RWPE2 (cell line): ENCODE measurements around the gene TMEM121B.
A peak's percentile ranks its signal among the peaks of the same experiment; 100 is the strongest.

ENCODE experiments used
- ATAC-seq: fragments of 200-7000 bp; cut with Tn5 transposase; 3 replicates; pipeline ENCODE4 v1.9.1; 2021; ENCODE audit warnings: low read depth
- DNase-seq: peaks from one replicate; pipeline ENCODE4 v3.0.0-alpha.2; 2020; ENCODE audit warnings: low spot score
- H3K27ac ChIP-seq: fragments of 450-650 bp; 2 replicates; pipeline ENCODE4 v1.5.1; 2017; ENCODE audit warnings: mild to moderate bottlenecking; ENCODE audit not compliant: poor library complexity, severe bottlenecking
- H3K27me3 ChIP-seq: fragments of 250-450 bp; sonication (Bioruptor Pico); 2 replicates; pipeline ENCODE4 v1.5.1; 2021; ENCODE audit warnings: mild to moderate bottlenecking, moderate library complexity; ENCODE audit not compliant: insufficient read depth, poor library complexity, severe bottlenecking
- H3K36me3 ChIP-seq: fragments of 250-450 bp; sonication (Bioruptor Pico); 2 replicates; pipeline ENCODE4 v1.5.1; 2020; ENCODE audit warnings: low read depth, mild to moderate bottlenecking, moderate library complexity
- H3K4me1 ChIP-seq: fragments of 250-450 bp; sonication (Bioruptor Pico); 2 replicates; pipeline ENCODE4 v1.5.1; 2021; ENCODE audit warnings: mild to moderate bottlenecking, moderate library complexity; ENCODE audit not compliant: insufficient read depth, poor library complexity, severe bottlenecking
- H3K4me3 ChIP-seq: fragments of 250-450 bp; sonication (Bioruptor Pico); 2 replicates; pipeline ENCODE4 v1.5.1; 2021; ENCODE audit warnings: mild to moderate bottlenecking, moderate library complexity; ENCODE audit not compliant: severe bottlenecking
- H3K9me3 ChIP-seq: fragments of 250-450 bp; sonication (Bioruptor Pico); 2 replicates; pipeline ENCODE4 v1.5.1; 2021; ENCODE audit warnings: mild to moderate bottlenecking, moderate library complexity; ENCODE audit not compliant: severe bottlenecking
- TF ChIP-seq, protein P1 (sequence below): fragments of 450-650 bp; IDR thresholded peaks from one replicate; pipeline ENCODE4 v1.5.1; 2017; ENCODE audit warnings: mild to moderate bottlenecking, moderate library complexity; ENCODE audit not compliant: poor library complexity, severe bottlenecking

TMEM121B gene

GRCh38 chr22:17133137-17133536 is 12.0 kb upstream of the TMEM121B start:
- Histone ChIP-seq H3K27ac (no peak overlapping the region), H3K4me3 (no peak overlapping the region), H3K27me3 (no peaks in the 10 kb centered on the region), H3K36me3 (no peaks in the 10 kb centered on the region), H3K4me1 (no peaks in the 10 kb centered on the region), H3K9me3 (no peaks in the 10 kb centered on the region)
- DNase-seq (no peak), ATAC-seq (no peak)
- TF ChIP-seq, protein P1, sequence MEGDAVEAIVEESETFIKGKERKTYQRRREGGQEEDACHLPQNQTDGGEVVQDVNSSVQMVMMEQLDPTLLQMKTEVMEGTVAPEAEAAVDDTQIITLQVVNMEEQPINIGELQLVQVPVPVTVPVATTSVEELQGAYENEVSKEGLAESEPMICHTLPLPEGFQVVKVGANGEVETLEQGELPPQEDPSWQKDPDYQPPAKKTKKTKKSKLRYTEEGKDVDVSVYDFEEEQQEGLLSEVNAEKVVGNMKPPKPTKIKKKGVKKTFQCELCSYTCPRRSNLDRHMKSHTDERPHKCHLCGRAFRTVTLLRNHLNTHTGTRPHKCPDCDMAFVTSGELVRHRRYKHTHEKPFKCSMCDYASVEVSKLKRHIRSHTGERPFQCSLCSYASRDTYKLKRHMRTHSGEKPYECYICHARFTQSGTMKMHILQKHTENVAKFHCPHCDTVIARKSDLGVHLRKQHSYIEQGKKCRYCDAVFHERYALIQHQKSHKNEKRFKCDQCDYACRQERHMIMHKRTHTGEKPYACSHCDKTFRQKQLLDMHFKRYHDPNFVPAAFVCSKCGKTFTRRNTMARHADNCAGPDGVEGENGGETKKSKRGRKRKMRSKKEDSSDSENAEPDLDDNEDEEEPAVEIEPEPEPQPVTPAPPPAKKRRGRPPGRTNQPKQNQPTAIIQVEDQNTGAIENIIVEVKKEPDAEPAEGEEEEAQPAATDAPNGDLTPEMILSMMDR, result no peak

- H3K4me1 ChIP-seq, result no peaks in the 10 kb centered on the region
- no peak for DNase-seq
Observed at GRCh38 chr22:17132112-17132511, 11.0 kb upstream of the TMEM121B start.

DNA sequence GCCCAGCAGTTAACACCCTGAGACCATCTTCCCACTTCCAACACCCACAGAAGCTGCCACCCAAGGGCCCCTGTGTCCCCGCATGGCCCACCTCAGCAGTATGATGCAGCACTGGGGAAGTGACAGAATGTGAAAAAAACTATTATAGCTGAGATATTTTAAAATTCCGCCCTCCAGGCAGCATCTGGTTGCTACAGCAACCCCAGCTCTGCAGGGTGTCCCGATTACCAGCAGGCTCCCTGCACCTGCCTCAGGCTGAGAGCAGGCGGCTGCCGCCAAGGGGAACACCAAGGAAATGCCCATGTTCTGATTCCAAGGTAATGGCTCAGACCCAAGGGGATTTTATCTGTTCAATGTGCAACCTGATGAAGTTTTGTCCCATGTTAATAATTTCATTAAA is 10.5 kb upstream of the TMEM121B start:
- Histone ChIP-seq H3K4me3 (no peak overlapping the region), H3K4me1 (no peaks in the 10 kb centered on the region), H3K9me3 (no peaks in the 10 kb centered on the region), H3K27me3 (no peaks in the 10 kb centered on the region), H3K27ac (no peak overlapping the region), H3K36me3 (no peaks in the 10 kb centered on the region)
- no peak for DNase-seq
- no peak for ATAC-seq
- TF ChIP-seq, protein P1, result no peak

More at GRCh38 chr22:17132112-17132511, 11.0 kb upstream of the TMEM121B start:
- Histone ChIP-seq H3K9me3 (no peaks in the 10 kb centered on the region), H3K27ac (no peak overlapping the region), H3K36me3 (no peaks in the 10 kb centered on the region), H3K27me3 (no peaks in the 10 kb centered on the region), H3K4me3 (no peak overlapping the region)
- ATAC-seq, result no peak
- TF ChIP-seq, protein P1, result no peak

DNA sequence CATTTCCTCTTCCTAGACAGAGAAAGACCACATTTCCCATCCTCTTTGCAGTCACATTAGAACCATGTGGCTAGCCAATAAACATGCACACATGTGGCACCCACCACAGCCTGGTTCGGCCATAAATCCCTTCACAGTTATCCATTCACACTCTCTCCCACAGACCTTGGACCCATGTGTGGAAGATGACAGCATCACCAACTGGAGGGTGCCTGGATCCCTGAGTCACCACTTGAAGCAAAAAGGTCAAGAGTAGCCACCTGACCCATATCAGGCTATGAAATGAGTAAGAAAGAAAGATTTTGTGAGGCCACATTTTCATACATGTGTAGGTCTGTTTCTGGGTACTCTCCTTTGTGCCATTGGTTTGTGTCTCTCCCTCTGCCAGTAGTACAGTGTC is 9.0 kb upstream of the TMEM121B start:
- no peaks in the 10 kb centered on the region for H3K9me3 ChIP-seq
- H3K4me1 ChIP-seq, result no peaks in the 10 kb centered on the region
- DNase-seq (no peak), ATAC-seq (no peak)
- TF ChIP-seq, protein P1, result no peak
- no peak overlapping the region for H3K27ac ChIP-seq
- no peak overlapping the region for H3K4me3 ChIP-seq
- no peaks in the 10 kb centered on the region for H3K27me3 ChIP-seq
- H3K36me3 ChIP-seq, result no peaks in the 10 kb centered on the region

- ATAC-seq, result peak; percentile 11; the same call in 1 of the 3 replicates
- H3K9me3 ChIP-seq, result no peaks in the 10 kb centered on the region
- DNase-seq, result no peak
- H3K4me1 ChIP-seq, result no peaks in the 10 kb centered on the region
- TF ChIP-seq, protein P1, result no peak
- peak overlapping the region; percentile 28 for H3K4me3 ChIP-seq
- peaks cover 23% of the 10 kb centered on the region for H3K27me3 ChIP-seq
- no peak overlapping the region for H3K27ac ChIP-seq
- H3K36me3 ChIP-seq, result no peaks in the 10 kb centered on the region
Observed at GRCh38 chr22:17120711-17121232, 388 bp downstream of the TMEM121B start.
